ENCODE results near the gene CLEC10A. TPM values are rescaled to one million over a fixed set of nuclear protein-coding genes. Genes with fewer than 3 reads are reported as not detected.

The CLEC10A gene
- total and polyA plus RNA-seq, 10 of the 15 experiments (the other 5 are each of a cell fraction or from before 2014, with no cell fraction given), result not detected

DNA sequence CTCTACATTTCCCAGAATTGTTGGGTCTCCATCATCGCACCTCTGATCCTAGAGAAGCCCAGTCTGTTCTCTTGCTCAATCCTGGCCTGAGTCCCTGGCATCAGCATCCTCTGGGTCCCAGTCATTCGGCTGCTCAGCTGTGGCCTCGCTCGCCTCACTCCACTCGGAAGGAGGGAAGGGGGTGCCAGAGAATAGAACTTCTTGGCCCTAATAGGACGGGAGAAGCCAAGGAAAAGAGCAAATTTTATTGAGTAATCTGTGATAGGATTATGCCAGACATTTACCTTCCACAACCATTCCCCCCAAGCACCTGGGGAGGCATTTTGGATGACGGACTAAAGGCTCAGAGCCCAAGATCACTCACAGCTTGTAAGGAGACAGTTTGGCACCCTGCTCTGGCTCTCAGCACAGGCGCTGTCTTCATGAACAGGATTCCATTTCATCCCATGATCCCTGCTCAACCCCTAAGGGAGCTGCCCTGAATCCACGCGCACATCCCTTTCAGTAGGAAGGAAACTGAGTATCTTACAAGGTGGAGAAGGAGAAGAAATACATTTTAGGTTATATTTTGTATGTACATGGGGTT lies 498 bp upstream of the CLEC10A start:
- CTCF ChIA-PET, result interaction anchor here (1.0 to 1.4 kb wide), 3 partner anchors 8 to 56 kb away, joined by 3 to 4 read pairs (median 3); no protein-coding TSS in a partner anchor
- Histone ChIP-seq H3K9me3 (replicated peaks; ENCODE audit: control insufficient read depth, insufficient read depth, low read length) (no peaks in the 10 kb centered on the region), H3K27me3 (replicated peaks in 1 of 2; ENCODE audit: control insufficient read depth in 2 of 2, insufficient read depth in 2 of 2, low read length in 1 of 2) (no peaks in the 10 kb centered on the region), H3K4me1 (ENCODE audit: control insufficient read depth, insufficient read depth, low read length) (no peaks in the 10 kb centered on the region), H3K27ac (ENCODE audit: control insufficient read depth, insufficient read depth) (no peak overlapping the region), H3K4me2 (ENCODE audit: control insufficient read depth, insufficient read depth) (no peak overlapping the region), H3K36me3 (ENCODE audit: control insufficient read depth in 2 of 2, insufficient read depth in 2 of 2, low read length in 1 of 2) (no peaks in the 10 kb centered on the region), H4K20me1 (ENCODE audit: control insufficient read depth, insufficient read depth) (no peaks in the 10 kb centered on the region), H2AFZ (ENCODE audit: control insufficient read depth, low read depth, low read length) (no peak overlapping the region), H3K79me2 (ENCODE audit: control insufficient read depth, insufficient read depth, low read length) (no peaks in the 10 kb centered on the region), H3K4me3 (no peak overlapping the region), H3K9ac (ENCODE audit: control insufficient read depth, insufficient read depth, low read length) (no peak overlapping the region)
- SMC1A ChIA-PET (ENCODE audit: uncharacterized antibody, unreplicated experiment), result no interaction called here
- DNase-seq (ENCODE audit: low read depth, low spot score) (no peak), ATAC-seq (no peak), FAIRE-seq (no peak)
- RAD21 ChIA-PET (ENCODE audit: unreplicated experiment), result no interaction called here
- POLR2A ChIA-PET, result no interaction called here
- no peak for TF ChIP-seq SMARCA5 (IDR thresholded peaks at IDR 0.05)
- TF ChIP-seq IRF4 (IDR thresholded peaks at IDR 0.05; ENCODE audit: low read depth, low read length), result no peak
- TF ChIP-seq RELA (IDR thresholded peaks at IDR 0.05; ENCODE audit: borderline replicate concordance, partially characterized antibody), result no peak
- no peak for TF ChIP-seq CBX5 (IDR thresholded peaks at IDR 0.05; ENCODE audit: low read depth)
- no peak for TF ChIP-seq MEF2A (IDR thresholded peaks at IDR 0.05; ENCODE audit: insufficient read depth, low read depth, low read length)
- TF ChIP-seq SREBF1 (IDR thresholded peaks at IDR 0.05; ENCODE audit: low read length), result no peak
- BruUV-seq (replicated peaks), result no TSS peak
- intact Hi-C loops (cut with micrococcal nuclease; ENCODE audit: unreplicated experiment), result no loop called here
- in situ Hi-C loops (cut with MboI), result no loop called here
- WGBS (ENCODE audit: insufficient coverage, insufficient replicate concordance, low lambda C conversion rate, missing lambda C conversion rate), result 55% methylated on average over 10 of the region's 10 CpGs

DNA sequence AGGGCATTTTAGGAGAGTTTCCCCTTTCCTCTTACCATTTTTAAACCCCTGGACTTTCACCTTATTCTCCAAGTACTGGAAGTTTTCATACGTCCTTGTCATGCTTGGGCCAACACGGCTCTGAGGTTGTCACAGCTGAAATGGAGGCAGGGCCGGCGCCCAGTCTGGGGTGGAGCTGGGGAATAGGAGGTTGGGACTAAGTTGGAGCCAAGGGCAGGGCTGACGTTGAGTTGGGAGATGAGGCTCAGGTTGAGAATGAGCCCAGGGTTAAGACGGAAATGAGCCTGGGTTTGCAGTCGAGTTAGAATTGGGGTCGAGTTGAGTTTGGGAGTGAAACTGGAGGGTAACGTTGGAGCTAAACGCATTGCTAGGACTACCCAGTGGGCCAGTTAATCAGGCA lies 1.3 kb downstream of the CLEC10A start:
- ChIA-PET POLR2A (interaction anchor here (0.5 to 0.7 kb wide), 2 partner anchors 9 to 46 kb away, joined by 3 to 4 read pairs; no protein-coding TSS in a partner anchor), CTCF (interaction anchor here (0.7 to 1.7 kb wide), 2 partner anchors 16 to 26 kb away, joined by 3 to 5 read pairs; no protein-coding TSS in a partner anchor), SMC1A (ENCODE audit: uncharacterized antibody, unreplicated experiment) (no interaction called here), RAD21 (ENCODE audit: unreplicated experiment) (no interaction called here)
- H2AFZ ChIP-seq (ENCODE audit: control insufficient read depth, low read depth, low read length), result no peak overlapping the region
- H3K79me2 ChIP-seq (ENCODE audit: control insufficient read depth, insufficient read depth, low read length), result no peaks in the 10 kb centered on the region
- no peaks in the 10 kb centered on the region for H3K36me3 ChIP-seq (ENCODE audit: control insufficient read depth in 2 of 2, insufficient read depth in 2 of 2, low read length in 1 of 2)
- 32% methylated on average over 10 of the region's 10 CpGs for WGBS (ENCODE audit: insufficient coverage, insufficient replicate concordance, low lambda C conversion rate, missing lambda C conversion rate)
- H3K9ac ChIP-seq (ENCODE audit: control insufficient read depth, insufficient read depth, low read length), result no peak overlapping the region
- no peak overlapping the region for H3K4me2 ChIP-seq (ENCODE audit: control insufficient read depth, insufficient read depth)
- H3K27me3 ChIP-seq (replicated peaks in 1 of 2; ENCODE audit: control insufficient read depth in 2 of 2, insufficient read depth in 2 of 2, low read length in 1 of 2), result no peaks in the 10 kb centered on the region
- BruUV-seq (replicated peaks), result no TSS peak
- no peak for DNase-seq (ENCODE audit: low read depth, low spot score)
- in situ Hi-C loops (cut with MboI), result no loop called here
- no peak for ATAC-seq
- no peak overlapping the region for H3K27ac ChIP-seq (ENCODE audit: control insufficient read depth, insufficient read depth)
- no peaks in the 10 kb centered on the region for H4K20me1 ChIP-seq (ENCODE audit: control insufficient read depth, insufficient read depth)
- H3K4me3 ChIP-seq, result no peak overlapping the region
- no peaks in the 10 kb centered on the region for H3K9me3 ChIP-seq (replicated peaks; ENCODE audit: control insufficient read depth, insufficient read depth, low read length)
- no peaks in the 10 kb centered on the region for H3K4me1 ChIP-seq (ENCODE audit: control insufficient read depth, insufficient read depth, low read length)
- intact Hi-C loops (cut with micrococcal nuclease; ENCODE audit: unreplicated experiment), result no loop called here
- FAIRE-seq, result no peak
- TF ChIP-seq RB1 (IDR thresholded peaks at IDR 0.05; ENCODE audit: borderline replicate concordance) (no peak), BMI1 (IDR thresholded peaks at IDR 0.05; ENCODE audit: borderline replicate concordance) (no peak), SIX5 (IDR thresholded peaks at IDR 0.05; ENCODE audit: low read depth, low read length, severe bottlenecking) (no peak), POLR2A (IDR thresholded peaks at IDR 0.05; ENCODE audit: low read depth, low read length) (no peak)
- TF ChIP-seq, protein P1, sequence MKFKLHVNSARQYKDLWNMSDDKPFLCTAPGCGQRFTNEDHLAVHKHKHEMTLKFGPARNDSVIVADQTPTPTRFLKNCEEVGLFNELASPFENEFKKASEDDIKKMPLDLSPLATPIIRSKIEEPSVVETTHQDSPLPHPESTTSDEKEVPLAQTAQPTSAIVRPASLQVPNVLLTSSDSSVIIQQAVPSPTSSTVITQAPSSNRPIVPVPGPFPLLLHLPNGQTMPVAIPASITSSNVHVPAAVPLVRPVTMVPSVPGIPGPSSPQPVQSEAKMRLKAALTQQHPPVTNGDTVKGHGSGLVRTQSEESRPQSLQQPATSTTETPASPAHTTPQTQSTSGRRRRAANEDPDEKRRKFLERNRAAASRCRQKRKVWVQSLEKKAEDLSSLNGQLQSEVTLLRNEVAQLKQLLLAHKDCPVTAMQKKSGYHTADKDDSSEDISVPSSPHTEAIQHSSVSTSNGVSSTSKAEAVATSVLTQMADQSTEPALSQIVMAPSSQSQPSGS (IDR thresholded peaks at IDR 0.05; ENCODE audit: low read length), result no peak
- TF ChIP-seq, protein P2, sequence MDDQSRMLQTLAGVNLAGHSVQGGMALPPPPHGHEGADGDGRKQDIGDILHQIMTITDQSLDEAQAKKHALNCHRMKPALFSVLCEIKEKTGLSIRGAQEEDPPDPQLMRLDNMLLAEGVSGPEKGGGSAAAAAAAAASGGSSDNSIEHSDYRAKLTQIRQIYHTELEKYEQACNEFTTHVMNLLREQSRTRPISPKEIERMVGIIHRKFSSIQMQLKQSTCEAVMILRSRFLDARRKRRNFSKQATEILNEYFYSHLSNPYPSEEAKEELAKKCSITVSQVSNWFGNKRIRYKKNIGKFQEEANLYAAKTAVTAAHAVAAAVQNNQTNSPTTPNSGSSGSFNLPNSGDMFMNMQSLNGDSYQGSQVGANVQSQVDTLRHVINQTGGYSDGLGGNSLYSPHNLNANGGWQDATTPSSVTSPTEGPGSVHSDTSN (IDR thresholded peaks at IDR 0.05; ENCODE audit: insufficient replicate concordance, low read depth, low read length), result no peak
- TF ChIP-seq, protein P3, sequence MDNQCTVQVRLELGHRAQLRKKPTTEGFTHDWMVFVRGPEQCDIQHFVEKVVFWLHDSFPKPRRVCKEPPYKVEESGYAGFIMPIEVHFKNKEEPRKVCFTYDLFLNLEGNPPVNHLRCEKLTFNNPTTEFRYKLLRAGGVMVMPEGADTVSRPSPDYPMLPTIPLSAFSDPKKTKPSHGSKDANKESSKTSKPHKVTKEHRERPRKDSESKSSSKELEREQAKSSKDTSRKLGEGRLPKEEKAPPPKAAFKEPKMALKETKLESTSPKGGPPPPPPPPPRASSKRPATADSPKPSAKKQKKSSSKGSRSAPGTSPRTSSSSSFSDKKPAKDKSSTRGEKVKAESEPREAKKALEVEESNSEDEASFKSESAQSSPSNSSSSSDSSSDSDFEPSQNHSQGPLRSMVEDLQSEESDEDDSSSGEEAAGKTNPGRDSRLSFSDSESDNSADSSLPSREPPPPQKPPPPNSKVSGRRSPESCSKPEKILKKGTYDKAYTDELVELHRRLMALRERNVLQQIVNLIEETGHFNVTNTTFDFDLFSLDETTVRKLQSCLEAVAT (IDR thresholded peaks at IDR 0.05), result no peak
